ENCODE results near the gene HAGHL. TPM values are rescaled to one million over a fixed set of nuclear protein-coding genes. Genes with fewer than 3 reads are reported as not detected.
"Not testable (repeated sequence)": the region's sequence is repeated elsewhere in the genome, so short reads cannot be mapped to it uniquely, and the experiment has no call there.

Gene HAGHL
- total RNA-seq, 1 donor from 2014 or later = 31.7 TPM

DNA sequence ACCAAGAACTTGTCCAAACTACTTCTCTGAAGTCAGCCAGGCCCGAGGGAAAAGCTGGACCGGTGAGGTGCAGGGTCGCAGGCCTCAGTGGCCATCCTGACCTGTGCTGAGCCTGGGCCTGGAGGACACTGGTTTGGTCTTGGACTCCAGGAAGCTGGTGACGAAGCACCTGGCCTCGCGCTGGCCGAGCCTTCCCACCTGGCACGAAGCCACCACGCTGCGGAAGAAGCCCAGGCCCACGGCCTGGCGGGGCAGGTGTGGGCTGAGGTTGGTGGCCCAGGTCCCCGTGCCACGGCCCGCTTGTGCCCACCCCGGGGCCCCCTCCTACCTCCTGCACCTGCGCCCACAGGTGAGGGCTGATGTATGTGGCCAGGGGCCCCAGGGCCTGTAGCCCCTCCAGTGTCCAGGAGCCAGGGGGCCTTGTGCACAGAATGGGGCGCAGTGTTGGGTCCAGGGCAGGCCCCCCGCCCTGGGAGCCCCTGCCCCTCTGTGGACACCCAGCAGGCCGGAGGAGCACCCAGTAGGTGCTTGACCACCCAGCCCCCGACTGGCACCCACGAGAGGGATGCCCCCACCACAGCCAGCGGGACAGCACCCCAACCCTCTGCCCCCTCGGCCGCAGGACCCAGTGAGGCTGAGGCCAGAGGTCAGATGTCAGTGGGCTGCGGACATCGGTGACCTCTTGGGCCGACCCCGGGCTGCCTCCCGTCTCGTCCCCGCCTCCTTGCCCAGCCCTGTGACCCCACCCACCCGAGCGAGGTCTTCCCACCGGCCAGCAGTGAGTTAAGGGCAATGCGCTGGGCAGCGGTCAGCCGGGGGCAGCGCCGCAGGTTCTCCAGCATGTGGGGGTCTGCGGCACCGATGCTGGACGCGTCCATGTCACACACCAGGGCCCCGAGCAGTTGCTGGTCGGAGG lies 47.4 kb downstream of the HAGHL start:
- H3K27me3 Mint-ChIP-seq (ENCODE audit: unreplicated experiment) = peaks cover 6% of the 10 kb centered on the region
- H3K4me3 Mint-ChIP-seq (ENCODE audit: unreplicated experiment) = no peak overlapping the region
- no peak for TF ChIP-seq CTCF (IDR thresholded peaks at IDR 0.05; ENCODE audit: partially characterized antibody, unreplicated experiment)
- no peaks in the 10 kb centered on the region for H3K36me3 Mint-ChIP-seq (ENCODE audit: unreplicated experiment)
- DNase-seq = no peak
- H3K9me3 Mint-ChIP-seq (ENCODE audit: unreplicated experiment) = peaks cover 2% of the 10 kb centered on the region
- no peak overlapping the region for H3K27ac Mint-ChIP-seq (ENCODE audit: unreplicated experiment)
- no peaks in the 10 kb centered on the region for H3K4me1 Mint-ChIP-seq (ENCODE audit: low read depth, unreplicated experiment)

DNA sequence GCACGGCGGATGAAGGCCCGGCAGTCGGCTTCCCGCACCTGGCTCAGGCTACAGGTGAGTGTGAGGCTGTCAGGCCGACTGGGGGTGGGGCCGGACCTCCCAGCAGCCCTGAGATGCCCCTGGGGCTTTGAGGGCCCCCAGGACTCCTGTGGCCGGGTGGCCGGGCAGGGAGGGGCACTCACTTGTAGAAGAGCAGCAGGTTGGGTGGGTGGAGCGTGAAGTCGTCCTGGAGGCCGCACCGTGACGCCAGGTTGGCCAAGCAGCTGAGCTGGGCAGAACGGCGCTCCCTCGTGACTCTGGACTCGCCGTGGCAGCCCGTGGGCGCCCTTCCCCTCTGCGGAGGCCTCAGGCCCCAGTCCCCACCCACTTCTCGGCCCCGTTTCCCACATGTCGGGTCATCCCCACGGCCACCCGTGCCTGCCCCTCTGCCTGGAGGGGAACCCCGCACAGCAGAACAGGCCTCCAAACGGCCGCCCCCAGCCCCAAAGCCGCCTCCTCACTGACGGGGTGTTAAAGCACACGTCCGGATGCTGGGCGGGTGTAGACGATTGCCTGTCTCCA lies 48.4 kb downstream of the HAGHL start:
- no peak for TF ChIP-seq CTCF (IDR thresholded peaks at IDR 0.05; ENCODE audit: partially characterized antibody, unreplicated experiment)
- Mint-ChIP-seq H3K4me3 (ENCODE audit: unreplicated experiment) (no peak overlapping the region), H3K27me3 (ENCODE audit: unreplicated experiment) (peaks cover 8% of the 10 kb centered on the region), H3K27ac (ENCODE audit: unreplicated experiment) (no peak overlapping the region), H3K9me3 (ENCODE audit: unreplicated experiment) (peaks cover 3% of the 10 kb centered on the region), H3K4me1 (ENCODE audit: low read depth, unreplicated experiment) (no peaks in the 10 kb centered on the region), H3K36me3 (ENCODE audit: unreplicated experiment) (no peaks in the 10 kb centered on the region)
- DNase-seq = no peak

- H3K27ac Mint-ChIP-seq (ENCODE audit: unreplicated experiment); H3K4me1 Mint-ChIP-seq (ENCODE audit: low read depth, unreplicated experiment); H3K4me3 Mint-ChIP-seq (ENCODE audit: unreplicated experiment); H3K36me3 Mint-ChIP-seq (ENCODE audit: unreplicated experiment); H3K9me3 Mint-ChIP-seq (ENCODE audit: unreplicated experiment); DNase-seq: not testable (repeated sequence)
- peaks cover 10% of the 10 kb centered on the region for H3K27me3 Mint-ChIP-seq (ENCODE audit: unreplicated experiment)
These were observed 49.4 kb downstream of the HAGHL start for GRCh38 chr16:776298-776697.

GRCh38 chr16:776824-777223 lies 49.9 kb downstream of the HAGHL start:
- peaks cover 7% of the 10 kb centered on the region for H3K27me3 Mint-ChIP-seq (ENCODE audit: unreplicated experiment)
- TF ChIP-seq CTCF (IDR thresholded peaks at IDR 0.05; ENCODE audit: partially characterized antibody, unreplicated experiment) = no peak
- no peak for DNase-seq
- peaks cover 6% of the 10 kb centered on the region for H3K9me3 Mint-ChIP-seq (ENCODE audit: unreplicated experiment)
- no peaks in the 10 kb centered on the region for H3K4me1 Mint-ChIP-seq (ENCODE audit: low read depth, unreplicated experiment)
- no peaks in the 10 kb centered on the region for H3K36me3 Mint-ChIP-seq (ENCODE audit: unreplicated experiment)
- no peak overlapping the region for H3K27ac Mint-ChIP-seq (ENCODE audit: unreplicated experiment)
- no peak overlapping the region for H3K4me3 Mint-ChIP-seq (ENCODE audit: unreplicated experiment)

GRCh38 chr16:777826-778225 lies 50.9 kb downstream of the HAGHL start:
- no peak for TF ChIP-seq CTCF (IDR thresholded peaks at IDR 0.05; ENCODE audit: partially characterized antibody, unreplicated experiment)
- H3K36me3 Mint-ChIP-seq (ENCODE audit: unreplicated experiment) = no peaks in the 10 kb centered on the region
- peaks cover 6% of the 10 kb centered on the region for H3K9me3 Mint-ChIP-seq (ENCODE audit: unreplicated experiment)
- peaks cover 7% of the 10 kb centered on the region for H3K27me3 Mint-ChIP-seq (ENCODE audit: unreplicated experiment)
- H3K27ac Mint-ChIP-seq (ENCODE audit: unreplicated experiment) = no peak overlapping the region
- DNase-seq = no peak
- no peak overlapping the region for H3K4me3 Mint-ChIP-seq (ENCODE audit: unreplicated experiment)
- no peaks in the 10 kb centered on the region for H3K4me1 Mint-ChIP-seq (ENCODE audit: low read depth, unreplicated experiment)

Data from glutamatergic neuron (in vitro differentiated cells).